Chondrocyte (in vitro differentiated cells): ENCODE results near the gene PPP1CB. TPM values are rescaled to one million over a fixed set of nuclear protein-coding genes. Genes with fewer than 3 reads are reported as not detected.
A peak's percentile ranks its signal among the peaks of the same experiment; 100 is the strongest.

ENCODE experiments used
- DNase-seq: peaks from one replicate; pipeline ENCODE4 v3.0.0; 2021; ENCODE audit warnings: mixed read lengths, low spot score
- H3K27ac Mint-ChIP-seq: one replicate; pipeline ENCODE4 v1.8.0; 2021; ENCODE audit warnings: mild to moderate bottlenecking, moderate library complexity, mixed read lengths; ENCODE audit not compliant: unreplicated experiment
- H3K27me3 Mint-ChIP-seq: 2 replicates; pipeline ENCODE4 v1.8.0; 2021; ENCODE audit warnings: low read depth, mixed read lengths
- H3K36me3 Mint-ChIP-seq: 2 replicates; pipeline ENCODE4 v1.8.0; 2021; ENCODE audit warnings: low read depth, mixed read lengths
- H3K4me1 Mint-ChIP-seq: 2 replicates; pipeline ENCODE4 v1.8.0; 2021; ENCODE audit warnings: low read depth, mild to moderate bottlenecking, mixed read lengths
- H3K4me3 Mint-ChIP-seq: one replicate; pipeline ENCODE4 v1.8.0; 2021; ENCODE audit warnings: mild to moderate bottlenecking, moderate library complexity, mixed read lengths; ENCODE audit not compliant: unreplicated experiment
- H3K9me3 Mint-ChIP-seq: 2 replicates; pipeline ENCODE4 v1.8.0; 2021; ENCODE audit warnings: low read depth, mixed read lengths
- CTCF ChIP-seq: fragments of 200-600 bp; sonication (generic); IDR thresholded peaks from 2 replicates; pipeline ENCODE4 v1.5.0; 2021; ENCODE audit warnings: antibody characterized with exemption, mild to moderate bottlenecking, moderate library complexity
- total RNA-seq: library from RNA; stranded (reverse); gene quantifications from 3 replicates; pipeline ENCODE4 v1.2.1, GENCODE V29; 2021

Gene PPP1CB
- total RNA-seq, 1 donor from 2014 or later = 447 TPM

GRCh38 chr2:28818053-28818452 lies 66.4 kb downstream of the PPP1CB start:
- TF ChIP-seq CTCF = no peak
- no peak for DNase-seq
- no peaks in the 10 kb centered on the region for H3K27me3 Mint-ChIP-seq
- no peaks in the 10 kb centered on the region for H3K9me3 Mint-ChIP-seq
- H3K27ac Mint-ChIP-seq = no peak overlapping the region
- H3K36me3 Mint-ChIP-seq = peaks cover 5% of the 10 kb centered on the region
- no peak overlapping the region for H3K4me3 Mint-ChIP-seq
- peaks cover 7% of the 10 kb centered on the region for H3K4me1 Mint-ChIP-seq

- Mint-ChIP-seq H3K27ac (no peak overlapping the region), H3K27me3 (no peaks in the 10 kb centered on the region), H3K9me3 (no peaks in the 10 kb centered on the region), H3K4me3 (no peak overlapping the region), H3K36me3 (peaks cover 5% of the 10 kb centered on the region), H3K4me1 (peaks cover 7% of the 10 kb centered on the region)
- peak; percentile 88 for TF ChIP-seq CTCF
- DNase-seq = no peak
Measured at GRCh38 chr2:28821295-28821958, 69.8 kb downstream of the PPP1CB start.

- TF ChIP-seq CTCF = no peak
- Mint-ChIP-seq H3K36me3 (peaks cover under 1% of the 10 kb centered on the region), H3K4me3 (no peak overlapping the region), H3K4me1 (peaks cover 3% of the 10 kb centered on the region), H3K27me3 (no peaks in the 10 kb centered on the region), H3K9me3 (no peaks in the 10 kb centered on the region), H3K27ac (no peak overlapping the region)
- no peak for DNase-seq
Measured at GRCh38 chr2:28822036-28822435, 70.4 kb downstream of the PPP1CB start.

- no peak for TF ChIP-seq CTCF
- peaks cover 7% of the 10 kb centered on the region for H3K4me1 Mint-ChIP-seq
Measured at GRCh38 chr2:28824207-28824606, 72.6 kb downstream of the PPP1CB start.

GRCh38 chr2:28824870-28825269 lies 73.2 kb downstream of the PPP1CB start:
- Mint-ChIP-seq H3K36me3 (no peaks in the 10 kb centered on the region), H3K27me3 (no peaks in the 10 kb centered on the region), H3K9me3 (no peaks in the 10 kb centered on the region), H3K27ac (no peak overlapping the region), H3K4me3 (no peak overlapping the region), H3K4me1 (peaks cover 7% of the 10 kb centered on the region)
- no peak for TF ChIP-seq CTCF
- DNase-seq = no peak

More at GRCh38 chr2:28824207-28824606, 72.6 kb downstream of the PPP1CB start:
- Mint-ChIP-seq H3K27ac (peak overlapping the region; percentile 74), H3K36me3 (no peaks in the 10 kb centered on the region), H3K4me3 (no peak overlapping the region), H3K9me3 (no peaks in the 10 kb centered on the region), H3K27me3 (no peaks in the 10 kb centered on the region)
- no peak for DNase-seq
